B cell (primary cell): ENCODE measurements around the gene MED16. TPM values are rescaled to one million over a fixed set of nuclear protein-coding genes. Genes with fewer than 3 reads are reported as not detected.

Experiments used
- ATAC-seq: fragments of 200-7000 bp; cut with Tn5 transposase; one replicate; pipeline ENCODE4 v1.10.0; 2021; ENCODE audit warnings: low read depth, mild to moderate bottlenecking, moderate number of reproducible peaks, moderate library complexity
- CTCF ChIA-PET: fragments of 350-600 bp; sonication (Branson Sonifier 250); formaldehyde crosslinking; loops from one replicate; lab custom pipeline; 2021; ENCODE audit warnings: antibody characterized with exemption, inconsistent platforms; lab: Charles Lee
- POLR2A ChIA-PET: fragments of 350-600 bp; sonication (Branson Sonifier 250); formaldehyde crosslinking; loops from one replicate; lab custom pipeline; 2021; ENCODE audit warnings: antibody characterized with exemption; lab: Charles Lee
- DNase-seq: peaks from one replicate; pipeline ENCODE4 v3.0.0; 2013
- H2AFZ ChIP-seq: 2 replicates; pipeline ENCODE4 v1.6.1; 2012; ENCODE audit warnings: mild to moderate bottlenecking, low read depth, low read length; ENCODE audit not compliant: insufficient read depth, poor library complexity, severe bottlenecking
- H3K27ac ChIP-seq, 2 donors: 1 replicate in 1 of 2; 2 replicates in 1 of 2; pipeline ENCODE4 v1.5.1; 2012 to 2013; ENCODE audit warnings: low read length in 2 of 2, mild to moderate bottlenecking in 2 of 2, moderate library complexity in 1 of 2
- H3K27me3 ChIP-seq, 4 experiments: fragments of 200-600 bp in 1 of 4; sonication (generic) in 1 of 4; replicated peaks in 1 of 4; 1 replicate in 2 of 4; 2 replicates in 2 of 4; pipeline versions ENCODE4 v1.6.1 to v1.7.0; 2013 to 2016; ENCODE audit warnings: low read length in 3 of 4, mild to moderate bottlenecking in 2 of 4, mixed read lengths in 1 of 4, moderate library complexity in 1 of 4; ENCODE audit not compliant: insufficient read depth in 4 of 4, control insufficient read depth in 3 of 4; ENCODE audit errors: control extremely low read depth in 1 of 4
- H3K36me3 ChIP-seq, 2 experiments: replicated peaks in 1 of 2; 1 replicate in 1 of 2; 2 replicates in 1 of 2; pipeline versions ENCODE4 v1.6.1 to v1.7.1; 2013; ENCODE audit warnings: low read length in 1 of 2; ENCODE audit not compliant: insufficient read depth in 2 of 2, control insufficient read depth in 1 of 2; ENCODE audit errors: control extremely low read depth in 1 of 2, extremely low read depth in 1 of 2
- H3K4me1 ChIP-seq, 2 donors: fragments of 200-600 bp in 1 of 2; sonication (generic) in 1 of 2; 1 replicate in 1 of 2; 2 replicates in 1 of 2; pipeline versions ENCODE4 v1.5.1 to v1.6.1; 2013 to 2017; ENCODE audit warnings: low read length in 2 of 2; ENCODE audit not compliant: control insufficient read depth in 2 of 2, insufficient read depth in 2 of 2
- H3K4me2 ChIP-seq: replicated peaks from 2 replicates; pipeline ENCODE3; 2012; ENCODE audit warnings: mild to moderate bottlenecking, low read depth, low read length; ENCODE audit not compliant: poor library complexity, severe bottlenecking
- H3K4me3 ChIP-seq, 5 experiments: fragments of 200-600 bp in 1 of 5; sonication (generic) in 1 of 5; 1 replicate in 3 of 5; 2 replicates in 2 of 5; pipeline versions ENCODE4 v1.5.1 to v1.7.0; 2011 to 2016; ENCODE audit warnings: low read length in 4 of 5, mild to moderate bottlenecking in 4 of 5, low read depth in 2 of 5, control low read depth in 1 of 5, moderate library complexity in 1 of 5; ENCODE audit not compliant: insufficient read depth in 1 of 5; ENCODE audit errors: control extremely low read depth in 1 of 5, extremely low read depth in 1 of 5
- H3K79me2 ChIP-seq: fragments of 200-600 bp; sonication (generic); one replicate; pipeline ENCODE4 v1.6.0; 2016; ENCODE audit warnings: low read length; ENCODE audit not compliant: control insufficient read depth, insufficient read depth
- H3K9ac ChIP-seq: fragments of 200-600 bp; sonication (generic); 2 replicates; pipeline ENCODE4 v1.6.1; 2017; ENCODE audit warnings: mild to moderate bottlenecking, low read length, moderate library complexity
- H3K9me3 ChIP-seq, 3 donors: one replicate each; pipeline versions ENCODE4 v1.6.1 to v1.7.1; 2013; ENCODE audit warnings: low read length in 2 of 3; ENCODE audit not compliant: control insufficient read depth in 2 of 3, insufficient read depth in 1 of 3; ENCODE audit errors: control extremely low read depth in 1 of 3
- H4K20me1 ChIP-seq: 2 replicates; pipeline ENCODE4 v1.6.0; 2012; ENCODE audit warnings: mild to moderate bottlenecking, low read length; ENCODE audit not compliant: insufficient read depth, control insufficient read depth, poor library complexity, severe bottlenecking
- H3K27ac Mint-ChIP-seq: one replicate; pipeline ENCODE4 v1.8.0; 2021; ENCODE audit warnings: mixed read lengths
- H3K27me3 Mint-ChIP-seq: one replicate; pipeline ENCODE4 v1.8.0; 2021; ENCODE audit warnings: mixed read lengths
- H3K4me1 Mint-ChIP-seq: one replicate; pipeline ENCODE4 v1.8.0; 2021; ENCODE audit warnings: mixed read lengths
- H3K4me3 Mint-ChIP-seq: one replicate; pipeline ENCODE4 v1.8.0; 2021; ENCODE audit warnings: mixed read lengths
- H3K9me3 Mint-ChIP-seq: one replicate; pipeline ENCODE4 v1.8.0; 2022; ENCODE audit warnings: mixed read lengths; ENCODE audit not compliant: insufficient read depth
- WGBS: methylation state at CpG from one replicate; pipeline ENCODE4 v1.1.5; 2013; ENCODE audit warnings: missing lambda C conversion rate; ENCODE audit not compliant: insufficient coverage; 5-methylcytosine and 5-hydroxymethylcytosine counted together
- intact Hi-C: fragments of 100-400 bp; cut with micrococcal nuclease; formaldehyde crosslinking; loops from one replicate; pipeline ENCODE4 v1.10.0; 2022
- polyA plus RNA-seq: library from polyadenylated mRNA; depleted of rRNA; stranded (reverse); fragments of >200 nt; gene quantifications from 2 replicates; pipeline ENCODE4 v1.2.3, GENCODE V29; 2012
- total RNA-seq, 2 donors: library from RNA; stranded (reverse); fragments of 120-200 nt in 1 of 2; gene quantifications; 1 replicate in 1 of 2; 2 replicates in 1 of 2; pipeline versions ENCODE4 v1.2.3 to v1.2.4, GENCODE V29; 2013 to 2022
- TF ChIP-seq, protein P1 (sequence below): fragments of 200-600 bp; IDR thresholded peaks from one replicate; pipeline ENCODE4 v1.8.0; 2022; ENCODE audit warnings: antibody characterized with exemption, mild to moderate bottlenecking

MED16 gene
- total and polyA plus RNA-seq, 2 donors (not counting 1 experiment from before 2014, with no cell fraction given) = 85.0 to 85.3 TPM

DNA sequence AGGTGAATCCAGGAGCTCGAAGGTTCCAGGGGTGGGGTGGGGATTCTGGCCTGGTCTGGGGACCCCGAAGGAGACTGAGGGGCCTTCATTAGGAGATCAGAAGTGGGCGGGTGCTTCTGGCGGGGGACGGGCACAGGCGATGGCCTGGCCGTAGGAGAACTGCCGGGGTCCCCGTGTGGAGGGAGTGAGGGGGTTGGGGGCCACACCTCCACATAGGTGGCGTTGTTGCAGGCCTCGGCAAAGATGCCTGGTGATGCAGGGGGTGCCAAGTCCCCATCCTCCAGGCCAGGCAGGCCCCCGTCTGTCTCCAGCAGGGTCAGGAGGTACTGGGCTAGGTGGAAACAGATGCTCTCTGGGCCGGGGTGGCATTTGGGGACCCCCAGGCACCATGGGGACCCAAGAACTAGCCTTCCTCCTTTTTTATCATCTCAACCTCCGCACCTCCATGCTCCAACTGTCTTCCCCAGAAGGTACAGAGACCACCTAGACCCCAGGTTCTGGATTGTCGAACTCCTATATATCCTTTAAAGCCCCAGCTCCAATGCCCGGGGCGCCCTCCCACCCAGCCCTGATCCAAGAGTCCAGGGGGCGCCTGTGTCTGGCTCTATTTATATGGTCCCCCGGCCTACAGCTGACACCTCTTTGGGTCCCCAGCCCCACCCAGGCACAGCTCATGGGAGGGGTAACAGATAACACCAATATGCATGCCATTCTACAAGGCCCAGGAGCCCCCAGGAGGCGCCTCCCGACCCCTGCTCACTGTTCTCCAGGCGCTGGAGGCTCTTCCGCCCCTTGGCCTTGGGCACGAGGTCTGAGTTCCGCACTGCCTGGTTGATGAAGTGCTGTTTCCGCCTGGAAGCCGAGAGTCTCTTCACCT, 8.5 kb upstream of the MED16 start:
- H3K4me1 ChIP-seq = peaks cover 8 to 24% of the 10 kb centered on the region in 2 donors
- ChIA-PET CTCF (interaction anchor here (1.1 kb wide), 1 partner anchor 8 kb away, joined by 3 read pairs; the partner anchor contains the start of gene RNU6-9), POLR2A (interaction anchor here (0.7 to 1.2 kb wide), 3 partner anchors 8 to 42 kb away, joined by 4 to 6 read pairs (median 4); partner anchors contain the start of genes CFD, MED16 and RNU6-9)
- H3K4me3 ChIP-seq = no peak overlapping the region
- peaks cover 0 to 3% (median 0%) of the 10 kb centered on the region in 3 donors for H3K9me3 ChIP-seq
- peak overlapping the region in 1 of 2 donors; percentile 33 for H3K27ac ChIP-seq
- H3K9ac ChIP-seq = no peak overlapping the region
- TF ChIP-seq, protein P1, sequence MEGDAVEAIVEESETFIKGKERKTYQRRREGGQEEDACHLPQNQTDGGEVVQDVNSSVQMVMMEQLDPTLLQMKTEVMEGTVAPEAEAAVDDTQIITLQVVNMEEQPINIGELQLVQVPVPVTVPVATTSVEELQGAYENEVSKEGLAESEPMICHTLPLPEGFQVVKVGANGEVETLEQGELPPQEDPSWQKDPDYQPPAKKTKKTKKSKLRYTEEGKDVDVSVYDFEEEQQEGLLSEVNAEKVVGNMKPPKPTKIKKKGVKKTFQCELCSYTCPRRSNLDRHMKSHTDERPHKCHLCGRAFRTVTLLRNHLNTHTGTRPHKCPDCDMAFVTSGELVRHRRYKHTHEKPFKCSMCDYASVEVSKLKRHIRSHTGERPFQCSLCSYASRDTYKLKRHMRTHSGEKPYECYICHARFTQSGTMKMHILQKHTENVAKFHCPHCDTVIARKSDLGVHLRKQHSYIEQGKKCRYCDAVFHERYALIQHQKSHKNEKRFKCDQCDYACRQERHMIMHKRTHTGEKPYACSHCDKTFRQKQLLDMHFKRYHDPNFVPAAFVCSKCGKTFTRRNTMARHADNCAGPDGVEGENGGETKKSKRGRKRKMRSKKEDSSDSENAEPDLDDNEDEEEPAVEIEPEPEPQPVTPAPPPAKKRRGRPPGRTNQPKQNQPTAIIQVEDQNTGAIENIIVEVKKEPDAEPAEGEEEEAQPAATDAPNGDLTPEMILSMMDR = no peak
- no peak for ATAC-seq
- no peaks in the 10 kb centered on the region for H3K27me3 Mint-ChIP-seq
- no peak overlapping the region for H2AFZ ChIP-seq
- H3K4me2 ChIP-seq = no peak overlapping the region
- intact Hi-C loops = no loop called here
- no peaks in the 10 kb centered on the region for H3K27me3 ChIP-seq
- peaks cover 63% of the 10 kb centered on the region for H4K20me1 ChIP-seq
- H3K9me3 Mint-ChIP-seq = no peaks in the 10 kb centered on the region
- WGBS = 97% methylated on average over 23 of the region's 27 CpGs
- H3K27ac Mint-ChIP-seq = peak overlapping the region; percentile 37
- H3K79me2 ChIP-seq = peaks cover 44% of the 10 kb centered on the region
- DNase-seq = no peak
- H3K4me1 Mint-ChIP-seq = peaks cover 31% of the 10 kb centered on the region
- no peak overlapping the region for H3K4me3 Mint-ChIP-seq
- H3K36me3 ChIP-seq = peaks cover 0 to 60% of the 10 kb centered on the region in 2 experiments
